HG03097 (cell line): ENCODE results near the gene CERKL.

ENCODE experiments used
- ATAC-seq: cut with Tn5 transposase; IDR thresholded peaks from one replicate; pipeline ENCODE4 v1.9.1; 2021; ENCODE audit not compliant: unreplicated experiment, low FRiP score

Gene CERKL

GRCh38 chr2:181578829-181579228 is 78.1 kb downstream of the CERKL start:
- no peak for ATAC-seq

DNA sequence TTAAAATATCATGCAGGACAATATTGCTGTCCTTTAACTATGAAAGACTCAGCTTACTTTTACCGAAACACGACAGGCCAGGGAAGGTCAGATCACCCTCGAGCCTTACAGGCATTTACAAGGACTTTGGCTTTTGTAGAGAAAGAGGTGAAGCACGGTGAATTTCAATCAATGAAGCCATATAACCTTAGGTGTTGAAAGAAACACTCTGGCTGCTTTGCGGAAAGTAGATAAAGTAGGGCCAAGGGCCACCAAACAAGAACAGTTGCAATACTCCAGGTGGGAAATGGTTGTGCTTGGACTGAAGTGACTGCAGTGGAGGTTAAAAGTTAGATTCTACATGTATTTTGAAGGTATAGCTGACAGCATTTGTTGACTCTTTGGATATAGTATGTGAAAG is 80.5 kb downstream of the CERKL start:
- no peak for ATAC-seq

DNA sequence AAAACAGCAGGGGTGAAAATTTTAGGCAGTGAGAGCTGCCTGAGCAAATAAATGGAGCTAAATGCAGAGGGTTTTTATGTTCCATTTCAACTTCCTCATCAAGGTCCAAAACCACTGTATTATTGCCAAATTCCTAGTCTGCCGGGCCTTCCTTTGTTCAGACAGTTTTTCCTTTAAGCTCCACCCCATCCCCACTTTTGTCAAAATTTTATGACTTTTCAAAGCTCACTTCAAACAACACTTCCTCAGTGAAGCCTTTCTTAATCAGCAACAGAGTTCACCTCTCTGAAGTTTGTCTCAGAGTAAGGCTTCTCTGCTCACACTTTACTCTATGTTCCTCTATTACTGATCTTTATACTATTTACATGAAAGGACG is 81.3 kb downstream of the CERKL start:
- no peak for ATAC-seq

DNA sequence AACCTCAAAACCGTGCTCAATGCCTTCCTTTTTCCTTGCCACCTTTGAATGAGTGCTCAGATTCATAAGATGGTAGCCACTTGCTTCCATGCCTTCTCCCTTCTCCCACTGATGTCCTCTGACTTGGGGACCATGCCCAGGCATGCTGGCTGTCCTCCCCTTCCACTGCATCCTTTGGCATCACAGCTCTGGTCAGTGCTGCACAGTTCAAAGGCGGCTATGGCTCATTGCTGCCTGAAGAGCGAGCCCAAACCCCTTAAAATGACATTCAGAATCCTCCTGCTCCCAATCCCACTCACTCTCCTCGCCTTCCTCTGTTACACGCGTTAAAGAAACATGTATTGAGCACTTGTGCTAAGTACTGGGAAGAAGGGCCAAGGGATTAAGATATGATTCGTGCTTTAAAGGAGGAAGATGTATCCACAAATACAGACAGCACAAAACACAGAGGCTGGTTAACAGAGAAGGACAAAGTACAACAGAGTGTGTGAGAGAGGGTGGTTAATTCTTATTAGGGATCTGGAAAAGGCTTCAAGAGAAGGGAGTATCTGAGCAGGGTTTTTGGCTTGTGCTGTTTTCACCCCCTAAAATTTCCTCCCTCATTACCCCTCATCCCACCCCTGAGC is 81.8 kb downstream of the CERKL start:
- ATAC-seq, result no peak

- no peak for ATAC-seq
Observed at GRCh38 chr2:181574321-181574720, 82.6 kb downstream of the CERKL start.

- ATAC-seq, result no peak
Observed at GRCh38 chr2:181573140-181573736, 83.7 kb downstream of the CERKL start.

GRCh38 chr2:181570833-181571661 is 85.9 kb downstream of the CERKL start:
- no peak for ATAC-seq

- no peak for ATAC-seq
Observed at GRCh38 chr2:181570059-181570458, 86.8 kb downstream of the CERKL start.

GRCh38 chr2:181566334-181567032 is 90.4 kb downstream of the CERKL start:
- no peak for ATAC-seq

GRCh38 chr2:181563101-181563692 is 93.7 kb downstream of the CERKL start:
- no peak for ATAC-seq

- no peak for ATAC-seq
Observed at GRCh38 chr2:181558371-181558770, 98.5 kb downstream of the CERKL start.

DNA sequence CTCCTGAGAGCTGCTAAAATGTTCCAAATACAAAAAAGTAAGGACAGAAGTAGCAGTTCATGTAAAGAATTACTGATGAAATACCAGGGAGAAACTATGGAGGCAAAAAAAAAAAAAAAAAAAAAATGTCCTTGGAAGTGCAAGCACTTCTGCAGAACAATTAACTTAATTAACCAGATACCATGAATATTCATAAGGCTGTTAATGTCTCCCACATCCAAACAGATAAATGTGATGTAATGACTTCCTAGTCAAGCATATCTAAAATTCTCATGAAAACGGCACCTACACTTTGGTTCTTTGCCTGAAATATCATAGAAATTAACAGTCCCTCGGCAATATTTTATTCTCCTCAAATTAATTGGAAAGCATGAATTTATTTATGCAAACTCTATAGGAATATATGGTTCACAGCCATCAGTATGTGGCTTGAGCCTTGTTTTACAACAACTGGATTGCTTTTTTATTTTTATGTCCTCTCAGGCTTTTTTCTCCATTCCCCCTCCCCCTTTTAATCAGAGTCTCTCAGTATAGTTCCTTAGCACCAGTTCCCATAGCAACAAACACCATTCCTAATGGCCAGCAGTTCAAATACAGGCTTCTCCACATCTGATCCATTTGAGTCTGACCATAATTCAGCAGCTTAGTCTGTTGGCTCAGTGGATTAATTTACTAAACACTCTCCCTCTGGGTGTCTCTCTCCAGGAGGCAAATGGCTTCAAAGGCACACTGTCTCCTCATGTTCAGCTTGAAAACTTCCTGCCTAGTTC is 102.7 kb downstream of the CERKL start:
- ATAC-seq, result no peak

DNA sequence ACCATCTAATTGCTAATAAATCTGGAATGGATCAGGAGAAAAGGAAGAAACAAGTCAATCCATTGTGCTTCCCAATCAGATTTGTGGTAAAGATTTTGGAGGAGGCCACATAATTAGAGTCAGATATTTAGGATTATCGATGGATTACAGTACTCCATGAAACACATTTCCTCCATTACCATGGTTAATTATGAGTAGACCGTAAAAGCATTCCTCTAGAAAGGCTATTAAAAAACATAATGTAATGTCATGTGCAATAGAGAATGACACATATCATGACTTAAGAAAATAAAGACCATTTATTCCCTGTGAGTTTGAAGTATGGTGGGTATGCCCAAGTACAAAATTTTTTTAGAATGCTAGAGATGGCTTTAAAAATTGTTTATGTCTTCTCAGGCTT is 103.7 kb downstream of the CERKL start:
- no peak for ATAC-seq

- no peak for ATAC-seq
Observed at GRCh38 chr2:181552808-181553207, 104.1 kb downstream of the CERKL start.

GRCh38 chr2:181546086-181546485 is 110.8 kb downstream of the CERKL start:
- no peak for ATAC-seq

DNA sequence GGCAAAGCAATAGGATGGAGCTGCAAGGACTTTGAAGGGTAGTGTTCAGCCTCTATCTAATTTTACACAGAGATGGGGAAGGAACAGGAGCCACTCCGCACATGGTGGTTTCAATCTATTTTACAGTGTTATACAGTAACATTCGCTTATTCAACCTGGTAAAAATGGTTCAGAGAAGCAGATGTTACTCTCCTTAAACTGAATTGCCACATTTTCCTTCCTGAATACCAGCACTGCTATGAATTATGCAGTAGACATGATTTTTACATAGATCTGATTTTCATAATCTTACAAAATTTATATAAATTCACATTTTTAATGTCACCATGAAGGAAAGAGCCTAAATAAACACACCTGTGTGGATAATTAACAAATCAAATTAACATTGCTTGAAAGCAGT is 114.7 kb downstream of the CERKL start:
- ATAC-seq, result no peak

DNA sequence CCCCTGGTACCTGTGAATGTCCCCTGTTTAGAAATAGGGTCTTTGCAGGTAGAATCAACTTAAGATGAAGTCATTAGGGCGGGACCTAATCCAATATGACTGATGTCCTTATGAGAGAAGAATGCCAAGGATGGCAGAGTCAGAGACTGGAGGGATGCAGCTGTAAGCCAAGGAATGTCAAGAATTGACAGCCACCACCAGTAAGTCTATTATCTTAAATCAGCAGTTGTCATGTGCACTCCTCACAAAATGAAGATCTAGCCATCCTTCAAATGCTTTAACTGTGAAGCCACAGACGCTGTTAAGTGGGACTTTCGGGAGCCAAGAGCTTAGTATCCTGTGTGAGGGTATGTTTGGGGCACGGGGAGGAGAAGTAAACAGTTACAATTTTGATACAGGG is 116.5 kb downstream of the CERKL start:
- ATAC-seq, result no peak

GRCh38 chr2:181536730-181537129 is 120.2 kb downstream of the CERKL start:
- no peak for ATAC-seq

- ATAC-seq, result no peak
Observed at GRCh38 chr2:181528441-181528840, 128.5 kb downstream of the CERKL start.

DNA sequence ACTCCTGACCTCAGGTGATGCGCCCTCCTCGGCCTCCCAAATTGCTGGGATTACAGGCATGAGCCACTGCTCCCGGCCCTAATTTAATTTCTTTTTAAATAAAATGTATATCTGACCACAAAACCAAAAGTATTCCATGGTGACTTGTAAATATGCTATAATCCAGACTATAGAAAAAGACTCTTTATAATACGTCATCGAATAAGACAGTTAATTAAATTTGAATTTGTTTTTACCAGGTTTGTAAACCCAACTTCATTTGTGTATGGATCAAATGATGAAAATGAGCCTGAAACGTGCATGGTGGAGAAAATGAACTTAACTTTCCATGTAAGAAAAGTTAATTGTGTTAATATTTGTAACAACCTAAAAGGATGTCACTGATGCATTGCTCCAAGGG is 129.8 kb downstream of the CERKL start:
- ATAC-seq, result no peak
